ENCODE measurements around the gene PSMD9.

GRCh38 chr12:121861636-121862254 is 26.8 kb upstream of the PSMD9 start:
- TF ChIP-seq CTCF (IDR thresholded peaks at IDR 0.05) (no peak), POLR2A (IDR thresholded peaks at IDR 0.05) (no peak)

Data from uterus (tissue), 2 donors.